Ovary (tissue), 3 donors: ENCODE data around the gene ABHD8.

Experiments
- CTCF ChIP-seq, 3 donors: fragments of 450-650 bp in 2 of 3; fragments of 200-600 bp in 1 of 3; IDR thresholded peaks; one replicate each; pipeline versions ENCODE4 v1.5.1 to v1.8.0; 2016 to 2022; ENCODE audit warnings: antibody characterized with exemption in 3 of 3, mild to moderate bottlenecking in 1 of 3
- EP300 ChIP-seq: sonication (generic); formaldehyde crosslinking; IDR thresholded peaks from one replicate; pipeline ENCODE4 v1.6.1; 2017; ENCODE audit warnings: antibody characterized with exemption
- POLR2A ChIP-seq: fragments of 450-650 bp; IDR thresholded peaks from one replicate; pipeline ENCODE4 v1.6.1; 2017; ENCODE audit warnings: antibody characterized with exemption, mild to moderate bottlenecking, moderate library complexity
- donor health status: DM: no; HTN: no; CAD: no.

GRCh38 chr19:17341386-17341785, 38.2 kb upstream of the ABHD8 start:
- TF ChIP-seq CTCF (IDR thresholded peaks at IDR 0.05) (no peak), POLR2A (no peak), EP300 (no peak)
